Activated CD4-positive, CD25-positive, alpha-beta regulatory T cell treated with anti-CD3 and anti-CD28 coated beads, Interleukin-2, amount 50 U/mL, for 72 hours (primary cell): ENCODE results near the gene PAX8.
"Not testable (repeated sequence)": the region's sequence is repeated elsewhere in the genome, so short reads cannot be mapped to it uniquely, and the experiment has no call there.

ENCODE experiments used
- DNase-seq: peaks from one replicate; pipeline ENCODE4 v3.0.0; 2021

The PAX8 gene

DNA sequence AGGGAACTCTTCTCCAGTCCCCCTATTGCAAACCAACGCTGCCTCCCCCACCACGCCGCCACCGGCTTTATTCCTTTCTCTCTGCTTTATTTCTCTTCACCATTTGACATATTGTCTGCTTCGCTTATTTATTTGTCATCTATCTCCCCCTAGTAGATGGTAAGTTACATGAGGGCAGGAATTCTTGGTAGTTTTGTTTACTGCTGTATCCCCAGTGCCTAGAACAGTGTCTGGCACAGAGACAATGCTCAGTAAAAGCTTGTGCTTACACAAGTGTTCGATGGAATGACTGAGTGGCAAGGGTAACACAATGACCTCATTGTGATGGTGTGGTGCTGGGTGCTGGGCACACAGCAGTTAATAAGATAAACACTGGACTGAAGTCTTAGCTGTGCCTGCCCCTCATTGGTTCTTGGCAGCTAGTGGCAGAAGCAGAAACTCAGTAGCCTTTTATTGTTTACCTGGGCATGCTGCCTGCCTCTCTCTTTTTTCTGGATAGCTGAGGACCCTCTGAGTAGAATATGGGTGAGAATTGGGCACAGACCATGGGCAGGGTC, 9.5 kb upstream of the PAX8 start:
- DNase-seq = not testable (repeated sequence)

DNA sequence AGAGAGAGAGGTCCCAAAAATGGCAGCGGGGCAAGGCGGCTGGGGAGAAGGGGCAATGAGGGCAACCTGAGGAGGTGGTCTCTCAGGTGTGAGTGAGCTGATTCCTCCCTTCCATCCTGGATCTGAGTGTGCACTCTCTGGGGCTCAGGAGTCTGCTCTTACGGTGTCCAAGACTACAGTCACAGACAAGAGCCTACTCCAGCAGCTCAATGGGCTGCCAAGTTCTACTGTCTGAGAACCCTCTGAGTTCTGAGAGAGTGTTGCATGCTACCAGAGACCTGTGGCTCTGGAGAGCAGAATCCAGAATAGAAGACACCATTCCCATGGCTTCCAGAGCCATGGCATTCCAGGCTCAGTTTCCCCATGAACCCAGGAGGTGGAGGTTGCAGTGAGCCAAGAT, 7.1 kb upstream of the PAX8 start:
- DNase-seq = no peak

DNA sequence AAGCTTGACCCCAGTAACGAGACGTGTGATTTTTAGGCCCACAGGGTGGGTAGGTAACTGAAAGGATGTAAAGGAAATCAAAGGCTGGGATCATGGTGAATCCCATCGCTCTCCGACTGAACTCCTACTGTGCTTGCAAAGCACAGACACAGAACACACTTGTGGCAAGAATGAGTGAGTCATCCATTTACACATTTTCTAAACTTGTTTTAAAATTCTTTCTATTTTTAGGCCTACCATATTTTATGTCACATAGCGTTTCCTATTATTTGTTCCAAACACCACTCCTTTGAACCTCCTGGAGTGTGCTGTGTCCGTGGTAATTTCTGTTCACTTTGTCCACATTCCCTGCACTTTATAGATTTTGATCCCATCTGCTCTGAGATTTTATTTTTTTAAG, 6.3 kb upstream of the PAX8 start:
- not testable (repeated sequence) for DNase-seq

DNA sequence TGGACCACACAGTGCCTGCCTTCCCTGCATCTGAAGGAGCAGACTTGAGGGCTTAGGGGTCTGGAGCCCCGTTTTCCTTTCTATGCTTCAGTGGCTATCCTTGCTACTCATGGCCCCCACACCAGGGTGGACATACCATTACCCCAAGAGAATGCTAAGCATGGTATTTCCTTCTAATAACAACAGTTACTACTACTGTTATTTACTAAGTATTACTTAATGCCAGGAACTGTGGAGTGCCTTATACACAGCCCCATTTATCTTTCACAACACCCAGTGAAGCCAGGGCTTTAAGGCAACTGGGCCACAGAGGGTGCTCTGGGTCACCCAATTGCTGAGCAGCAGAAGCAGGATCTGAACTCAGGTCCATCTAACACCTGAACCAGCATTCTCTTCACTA, 5.8 kb upstream of the PAX8 start:
- no peak for DNase-seq

DNA sequence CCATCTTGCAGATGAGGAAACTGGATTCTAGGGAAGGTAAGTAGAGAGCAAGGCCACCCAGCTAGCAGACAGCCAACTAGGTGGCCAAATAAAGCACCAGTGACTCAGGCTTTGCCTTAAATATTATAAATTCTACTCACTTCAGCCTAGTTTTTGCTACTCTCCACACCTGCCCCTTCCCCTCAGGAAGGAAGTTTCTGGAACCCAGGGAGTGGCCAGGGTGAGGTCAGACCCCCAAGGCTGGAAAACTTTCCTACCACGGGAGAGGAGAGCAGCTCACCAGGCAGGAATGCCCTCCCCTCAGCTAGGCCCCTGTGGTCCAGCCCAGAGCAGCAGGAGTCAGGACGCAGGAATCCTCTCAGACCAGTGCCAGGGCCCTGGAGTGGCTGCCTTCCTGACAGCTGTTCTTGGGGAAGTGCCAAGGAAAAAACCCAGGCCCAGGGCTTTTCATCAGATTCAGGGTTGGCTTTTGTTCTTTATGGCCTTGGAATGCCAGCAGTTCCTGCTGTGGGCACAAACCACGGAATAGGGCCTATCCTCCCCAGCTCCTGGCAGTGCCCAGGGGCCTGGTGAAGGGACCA, 5.1 kb upstream of the PAX8 start:
- DNase-seq = no peak

DNA sequence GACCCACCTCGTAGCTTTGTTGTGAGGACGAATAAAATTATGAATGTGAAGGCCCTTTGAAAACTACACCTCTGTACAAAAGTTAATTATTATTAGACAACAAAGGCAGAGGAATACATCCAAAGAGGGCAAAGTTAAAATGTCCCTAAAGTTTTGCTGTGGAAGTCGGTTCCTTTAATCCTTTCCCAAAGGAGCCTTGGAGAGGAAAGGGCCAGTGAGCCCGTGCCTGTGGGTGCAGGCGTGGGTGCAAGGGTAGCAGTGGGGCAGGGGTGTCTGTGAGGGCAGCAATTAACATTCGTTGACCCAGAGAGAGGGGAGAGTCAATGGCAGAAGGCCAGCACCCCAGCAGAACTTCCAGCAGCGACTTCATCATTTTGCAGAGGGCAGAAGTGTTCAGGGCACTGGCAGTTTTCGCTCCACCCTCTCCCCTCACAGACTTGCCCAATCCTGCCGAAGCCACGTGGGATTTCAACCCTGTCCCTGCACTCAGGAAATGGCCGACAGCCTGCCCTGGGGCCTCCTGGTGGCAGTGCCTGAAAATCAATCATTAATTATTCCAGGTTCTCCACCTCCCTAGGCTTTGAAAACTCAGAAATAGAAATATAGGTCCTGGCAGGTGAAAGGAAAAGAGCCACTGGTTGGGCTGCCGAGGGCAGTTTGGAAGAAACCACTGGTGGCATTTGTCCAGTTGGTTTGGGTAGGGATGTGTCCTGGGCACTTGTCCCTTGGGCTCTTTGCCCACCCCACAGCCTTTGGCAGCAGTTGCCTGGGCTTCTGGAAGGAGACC, 4.2 kb upstream of the PAX8 start:
- DNase-seq = no peak

DNA sequence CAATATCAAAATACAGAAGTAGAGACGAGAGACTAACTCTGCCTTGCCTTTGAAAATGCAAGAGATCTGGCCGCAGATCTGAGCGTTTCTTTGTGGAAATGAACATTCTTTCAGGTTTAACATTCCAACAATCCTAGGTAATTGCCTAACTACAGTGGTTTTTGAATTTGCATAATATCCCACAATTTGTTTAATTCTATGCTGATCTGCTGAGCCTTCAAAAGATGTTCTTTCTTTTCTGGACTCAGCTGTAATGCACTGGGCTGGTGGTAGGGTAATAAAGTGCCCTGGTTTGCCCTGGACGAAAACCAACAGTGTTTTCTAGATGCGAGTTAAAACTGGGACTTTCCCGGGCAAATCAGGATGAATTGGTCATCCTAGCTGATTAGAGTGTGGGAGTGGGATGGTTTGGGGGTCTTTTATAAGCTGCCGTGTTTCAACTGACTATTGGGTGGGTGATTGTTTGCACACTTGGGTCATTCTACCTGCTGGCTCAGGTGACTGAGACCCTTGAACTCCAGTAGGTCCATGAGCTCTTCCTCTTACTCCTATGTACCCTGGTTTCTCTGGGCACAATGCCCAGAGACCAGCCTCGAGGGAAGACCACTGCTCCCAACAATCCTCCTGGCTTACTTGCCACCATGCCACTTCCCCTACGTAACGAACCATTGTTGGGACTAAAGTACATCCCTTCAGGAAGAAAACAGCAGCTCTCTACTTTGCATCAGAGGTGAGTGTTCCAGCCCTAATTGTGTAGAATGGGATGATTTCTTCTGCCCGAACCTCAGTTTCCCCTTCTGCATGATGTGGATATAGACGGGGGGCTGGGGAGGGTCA, 3.4 kb upstream of the PAX8 start:
- DNase-seq = no peak

DNA sequence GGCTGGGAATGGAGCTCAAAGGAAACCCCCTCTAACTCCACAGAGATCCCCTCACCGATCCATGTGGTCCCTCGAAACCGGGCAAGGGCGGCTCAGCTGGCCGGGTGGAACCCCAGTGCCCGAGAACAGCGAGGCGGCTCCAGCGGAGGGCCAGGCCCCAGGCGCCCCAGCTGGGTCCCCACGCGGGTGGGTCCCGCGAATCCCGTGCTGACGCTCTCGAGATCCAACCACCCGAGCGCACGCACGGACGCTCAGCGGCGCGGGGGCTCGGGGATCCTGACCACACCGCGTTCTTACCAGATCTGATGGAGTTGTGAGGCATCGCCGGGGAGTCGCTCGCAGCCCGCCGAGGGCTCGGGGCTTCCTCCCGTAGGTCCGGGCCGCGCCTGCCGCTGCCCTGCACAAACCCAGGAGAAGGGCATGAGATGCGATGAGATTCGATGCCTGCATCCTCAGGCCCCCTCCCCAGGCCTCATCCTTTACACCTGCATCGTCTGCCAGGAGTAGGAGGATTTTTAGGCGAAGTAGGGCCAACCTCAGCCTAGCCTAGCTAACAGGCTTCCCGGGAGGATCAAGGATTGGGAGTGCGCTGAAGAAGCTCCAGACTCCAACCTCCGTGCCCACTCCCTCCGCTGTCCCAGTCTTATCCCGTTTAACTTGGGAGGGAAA, 514 bp downstream of the PAX8 start:
- no peak for DNase-seq

DNA sequence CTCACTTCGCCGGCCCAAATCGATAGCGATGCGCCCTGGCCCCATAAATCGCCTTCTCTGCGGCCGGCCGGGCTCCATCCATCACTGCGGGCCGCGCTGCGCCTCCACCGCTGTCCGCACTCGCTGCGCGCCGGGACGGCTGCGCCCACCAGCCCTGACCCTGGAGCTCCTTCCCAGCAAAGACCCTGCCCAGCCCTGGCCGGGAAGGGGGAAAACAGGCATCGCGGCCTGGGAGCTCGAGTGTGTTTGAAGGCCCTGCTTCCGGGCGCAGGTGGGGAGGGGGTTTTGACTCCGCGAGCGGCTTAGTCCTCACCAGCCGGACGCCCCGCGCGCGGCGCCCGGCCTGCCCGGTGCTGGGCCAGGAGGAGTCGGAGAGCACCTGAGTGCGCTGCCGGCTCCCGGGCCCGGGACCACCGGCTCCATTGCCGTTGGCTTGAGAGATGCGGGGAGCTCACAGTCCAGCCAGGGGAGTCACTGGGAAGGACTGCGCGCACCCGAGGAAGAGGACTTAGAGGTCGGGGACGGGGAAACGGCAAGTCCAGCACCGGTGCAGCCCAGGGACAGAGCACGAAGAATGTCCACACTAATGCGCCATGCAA, 1.1 kb downstream of the PAX8 start:
- DNase-seq = no peak

DNA sequence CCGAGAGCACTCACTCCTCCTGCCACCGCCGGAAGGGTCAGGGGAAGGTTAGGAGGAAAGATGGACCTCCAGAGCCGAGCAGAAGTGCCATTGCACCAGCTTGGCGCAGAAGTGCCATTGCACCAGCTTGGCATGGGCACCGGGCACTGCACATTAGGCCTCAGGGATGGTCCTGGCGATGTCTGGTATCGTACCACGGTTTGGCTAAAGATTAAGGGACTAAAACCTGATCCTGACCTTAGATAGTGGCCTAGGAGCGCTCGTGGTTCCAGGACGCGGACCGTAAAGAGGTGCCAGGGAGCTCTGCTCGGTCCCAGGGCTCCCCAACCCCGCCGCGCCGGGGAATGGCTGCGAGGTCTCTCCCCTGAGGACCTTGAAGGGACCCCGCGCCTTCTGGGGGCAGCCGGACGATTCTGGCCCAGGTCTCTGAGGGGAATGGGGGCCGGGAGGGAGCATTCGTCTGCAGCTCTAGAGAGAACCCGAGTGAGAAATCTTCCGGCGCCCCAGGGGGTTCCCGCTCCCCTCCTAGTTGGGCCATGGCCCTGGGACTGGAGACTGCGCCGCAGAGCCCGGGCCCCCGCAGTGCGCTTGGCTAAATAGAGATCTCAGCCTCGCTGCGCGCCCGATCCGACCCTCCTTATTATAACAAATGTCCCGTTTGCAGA, 1.8 kb downstream of the PAX8 start:
- no peak for DNase-seq

DNA sequence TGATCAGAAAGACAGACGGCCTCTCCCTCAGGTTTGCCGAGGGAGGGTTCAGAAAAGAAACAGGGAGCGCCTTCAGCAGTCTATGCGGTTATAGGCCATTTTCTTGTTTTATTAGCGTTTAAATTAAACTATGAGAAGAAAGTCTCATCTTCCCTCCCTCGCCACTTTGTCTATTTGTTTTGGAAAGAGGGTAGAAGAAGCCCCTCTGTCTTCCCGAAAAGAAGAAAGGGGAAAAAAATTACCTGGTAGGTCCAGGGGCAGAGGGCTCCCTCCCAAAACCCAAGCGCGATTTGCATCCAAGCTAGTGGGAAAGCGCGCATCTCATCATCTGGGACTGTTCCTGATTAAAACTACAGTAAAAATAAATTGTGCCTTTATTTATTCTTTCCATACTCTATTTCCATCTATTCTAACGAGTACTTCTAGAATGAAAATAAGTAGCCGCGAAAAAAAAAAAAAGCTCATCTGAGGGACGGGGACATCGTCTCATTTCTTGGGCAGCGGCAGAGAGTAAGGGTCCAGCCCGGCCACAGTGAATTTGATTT, 2.4 kb downstream of the PAX8 start:
- DNase-seq = no peak

DNA sequence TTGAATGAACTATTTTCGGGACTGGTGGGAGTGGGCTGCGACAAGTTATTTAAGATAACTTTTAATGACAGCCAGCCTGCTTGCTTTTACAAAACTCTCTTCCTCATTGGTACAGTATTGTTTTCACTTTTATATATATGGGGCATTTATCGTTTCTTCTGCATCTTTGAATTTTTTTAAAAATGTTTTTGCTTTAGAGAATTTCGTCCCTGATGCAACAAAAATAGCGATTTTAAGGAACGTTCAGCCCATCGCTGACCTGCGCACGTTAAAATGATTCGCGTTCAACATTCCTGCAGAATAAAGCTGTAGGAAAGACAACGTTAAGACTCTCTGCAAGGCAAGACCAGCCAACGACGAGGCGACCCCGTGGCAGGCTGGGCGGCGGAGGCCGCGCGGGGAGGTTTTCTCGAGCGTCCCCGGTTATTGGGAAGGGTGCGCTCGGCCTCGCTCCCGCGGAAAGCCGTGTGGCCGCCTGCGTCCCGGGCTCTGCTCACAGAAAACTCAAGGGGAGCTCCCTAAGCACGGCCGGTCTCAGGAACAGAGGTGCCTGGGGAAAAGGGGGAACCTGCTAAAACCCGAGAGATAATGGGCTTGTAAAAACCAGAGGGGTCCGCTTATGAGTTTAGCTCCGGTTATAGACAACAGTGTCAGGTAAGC, 3.0 kb downstream of the PAX8 start:
- no peak for DNase-seq

DNA sequence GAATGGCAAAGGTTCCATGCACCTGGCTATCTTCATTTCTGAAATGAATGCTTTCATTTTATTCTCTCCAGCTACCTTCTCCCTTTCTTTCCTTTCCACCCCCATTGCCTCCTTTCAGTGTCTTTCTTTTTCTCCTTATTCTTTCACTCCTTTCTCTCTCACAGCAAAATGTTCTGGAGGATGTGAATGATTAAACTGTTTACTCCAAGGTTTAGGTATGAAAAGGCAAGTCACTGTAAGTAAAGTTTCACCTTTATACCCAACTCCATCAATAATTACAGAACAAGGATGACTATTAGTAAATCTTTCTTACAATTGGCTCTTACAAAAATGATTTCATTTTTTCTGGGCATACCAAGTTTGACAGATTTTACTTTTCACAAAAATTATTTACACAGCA, 4.3 kb downstream of the PAX8 start:
- no peak for DNase-seq

DNA sequence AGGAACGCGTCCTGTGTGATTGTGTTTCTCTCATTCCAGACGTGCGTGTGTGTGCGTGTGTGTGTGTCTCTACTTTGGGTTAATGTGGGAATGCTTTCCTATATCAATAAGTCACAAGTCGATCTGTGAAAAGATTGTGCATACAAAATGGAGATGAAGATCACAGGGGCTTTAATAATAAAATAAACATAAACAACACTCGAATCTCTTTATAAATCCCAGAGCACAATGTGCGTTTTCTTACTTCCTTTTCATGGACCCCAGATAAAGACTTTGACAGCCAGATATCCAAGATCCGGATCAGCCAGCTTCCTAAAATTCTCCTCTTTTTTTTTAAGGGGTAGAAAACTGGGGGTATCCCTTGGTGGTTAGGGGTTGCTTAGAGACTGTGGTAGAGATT, 4.7 kb downstream of the PAX8 start:
- no peak for DNase-seq

DNA sequence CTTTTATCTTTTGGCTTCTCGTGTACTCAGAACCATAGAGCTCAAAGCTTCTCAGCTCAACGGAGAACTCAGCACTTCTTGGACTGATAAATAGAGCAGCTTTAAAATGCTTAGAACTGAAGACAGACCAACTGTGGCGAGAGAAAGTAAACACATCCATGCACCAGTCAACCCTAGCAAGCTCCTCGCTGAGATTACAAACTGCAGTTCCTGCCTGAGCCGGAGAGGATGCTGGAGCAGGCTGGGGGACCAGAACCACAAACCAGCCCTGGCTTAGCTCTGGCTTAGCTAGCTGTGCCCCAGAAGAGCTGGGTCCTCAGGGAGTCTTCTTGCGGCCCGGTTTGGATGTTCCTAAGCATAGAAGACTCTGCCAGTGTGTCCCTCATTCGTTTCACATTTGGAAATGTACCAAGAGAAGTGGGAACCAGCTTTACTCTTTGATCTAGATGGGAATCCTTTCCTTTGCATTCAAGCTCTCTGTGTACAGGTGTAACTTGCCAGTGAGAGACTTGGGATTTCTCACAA, 5.6 kb downstream of the PAX8 start:
- DNase-seq = no peak

DNA sequence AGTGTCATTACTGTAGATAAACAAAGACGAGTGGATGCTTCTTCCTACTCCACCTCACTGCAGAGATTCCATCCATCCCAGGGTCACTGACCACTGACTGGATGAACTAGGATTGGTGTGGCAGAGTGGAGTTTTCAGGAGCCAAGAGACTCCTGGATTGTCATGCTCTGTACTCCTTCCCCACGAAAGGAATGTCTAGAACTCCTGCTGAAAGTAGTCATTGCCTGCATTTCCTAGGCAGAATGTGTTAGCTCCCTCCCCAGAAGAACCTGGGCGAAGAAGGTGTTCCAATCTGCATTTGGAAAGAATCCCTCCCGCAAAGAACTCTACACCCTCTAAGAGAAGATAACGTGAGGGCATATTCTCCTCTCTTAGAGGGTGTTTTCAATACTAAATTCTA, 6.2 kb downstream of the PAX8 start:
- no peak for DNase-seq

DNA sequence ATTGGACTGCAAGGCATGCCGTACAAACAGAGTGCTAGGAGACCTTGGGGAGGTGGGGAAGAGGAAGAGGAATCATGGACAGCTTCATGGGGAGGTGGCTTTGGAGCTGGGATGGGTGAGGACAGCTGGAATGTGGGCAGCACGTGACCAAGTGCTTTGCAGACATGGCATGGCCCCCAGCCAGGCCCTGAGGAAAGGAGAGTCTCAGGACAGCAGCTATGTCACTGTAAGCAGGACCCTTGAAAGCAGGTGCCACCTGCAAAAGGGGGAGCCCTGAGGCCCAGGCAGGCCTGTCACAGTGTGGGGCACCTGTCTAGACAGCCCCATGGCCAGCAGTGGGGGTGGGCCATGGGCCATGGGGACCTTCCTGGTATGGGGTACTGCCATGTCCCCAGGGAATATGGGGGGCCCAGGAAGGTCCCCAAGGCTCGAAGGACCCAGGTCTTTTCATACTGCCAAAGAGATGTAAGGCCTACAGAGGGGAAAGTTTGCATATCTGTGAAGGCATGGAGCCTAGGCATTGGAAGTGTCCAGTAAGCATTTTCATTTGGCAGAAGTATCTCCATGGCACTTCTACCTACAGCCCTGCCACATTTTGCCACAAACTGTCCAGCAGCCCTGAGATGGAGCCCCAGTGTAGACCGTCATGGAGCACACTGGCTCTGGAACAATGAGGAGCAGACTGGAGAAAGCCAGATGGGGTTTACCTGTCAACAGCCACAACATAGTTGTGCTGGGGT, 9.9 kb downstream of the PAX8 start:
- DNase-seq = no peak

DNA sequence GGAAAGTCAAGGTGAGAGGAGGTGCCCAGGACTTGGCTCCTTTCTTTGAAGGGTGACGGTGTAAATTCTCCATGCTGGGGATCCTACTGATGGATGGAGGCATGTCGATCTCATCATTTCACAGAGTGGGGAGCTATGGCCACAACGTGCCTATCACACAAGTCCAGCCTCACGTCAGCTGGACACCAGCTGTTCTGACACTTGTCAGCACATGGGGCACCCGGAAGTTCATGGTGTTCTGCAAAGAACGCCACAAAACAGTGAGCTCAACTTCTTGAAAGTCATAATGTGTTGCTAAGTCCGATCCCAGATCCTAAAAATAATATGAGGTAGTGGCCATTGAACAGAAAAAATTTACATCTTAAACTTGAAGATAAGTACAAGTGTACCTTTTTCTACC, 12.3 kb downstream of the PAX8 start:
- DNase-seq = no peak

DNA sequence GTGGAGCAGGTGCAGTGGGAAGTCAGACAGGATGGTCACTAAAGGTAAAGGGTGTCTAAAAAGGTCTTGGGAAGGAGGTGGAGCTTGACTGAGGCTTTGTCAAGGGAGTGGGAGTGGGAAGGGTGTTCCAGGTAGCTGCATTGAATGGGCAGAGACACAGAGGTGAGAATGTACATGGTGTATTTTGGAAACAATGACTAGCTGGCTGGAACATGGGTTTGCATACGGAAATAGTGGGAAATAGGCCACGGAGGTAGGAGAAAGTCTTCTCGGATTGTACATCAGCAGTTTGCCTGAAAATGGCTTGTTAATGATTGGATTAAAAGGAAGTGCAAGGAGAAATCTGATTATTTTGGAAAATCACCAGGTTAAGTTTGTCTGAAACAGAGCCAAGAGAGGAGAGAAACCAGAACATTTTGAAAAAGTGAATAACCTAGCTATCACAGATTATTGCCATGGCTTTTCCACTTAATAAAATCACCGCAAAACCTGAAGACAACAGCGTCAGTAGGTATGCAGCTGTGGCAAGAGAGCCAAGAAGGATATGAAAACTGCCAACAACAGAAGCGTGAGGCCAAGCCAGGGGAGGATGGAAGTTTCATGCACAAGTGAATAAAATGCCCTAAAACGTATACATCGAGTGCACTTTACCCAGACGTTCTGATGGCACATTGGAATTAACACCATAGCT, 13.9 kb downstream of the PAX8 start:
- DNase-seq = no peak

DNA sequence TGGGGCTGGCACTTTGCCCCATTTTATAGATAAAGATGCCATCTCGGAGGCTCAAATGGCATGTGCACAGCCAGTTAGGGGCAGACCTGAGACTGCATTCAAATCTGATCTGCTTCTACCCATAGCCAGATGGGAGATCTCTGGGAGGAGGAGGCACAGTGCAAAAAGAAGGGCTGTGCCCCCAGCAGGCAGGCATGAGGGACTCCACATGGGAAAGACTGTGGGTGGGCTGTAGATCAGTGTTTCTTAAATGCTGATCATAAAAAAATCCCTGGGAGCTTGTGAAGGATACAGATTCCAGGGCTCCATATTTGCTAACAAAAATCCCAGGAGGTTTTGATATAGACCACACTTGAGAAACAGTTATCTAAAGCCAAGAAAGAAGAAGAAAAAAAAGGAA, 15.2 kb downstream of the PAX8 start:
- no peak for DNase-seq
